NCI-H1417 treated with DMSO at 0.1 percent for 48 hours (cell line): ENCODE measurements around the gene GADL1.

Source experiments
- DNase-seq: peaks from one replicate; lab custom pipeline; 2025; lab: John Stamatoyannopoulos, UW

GADL1 gene

DNA sequence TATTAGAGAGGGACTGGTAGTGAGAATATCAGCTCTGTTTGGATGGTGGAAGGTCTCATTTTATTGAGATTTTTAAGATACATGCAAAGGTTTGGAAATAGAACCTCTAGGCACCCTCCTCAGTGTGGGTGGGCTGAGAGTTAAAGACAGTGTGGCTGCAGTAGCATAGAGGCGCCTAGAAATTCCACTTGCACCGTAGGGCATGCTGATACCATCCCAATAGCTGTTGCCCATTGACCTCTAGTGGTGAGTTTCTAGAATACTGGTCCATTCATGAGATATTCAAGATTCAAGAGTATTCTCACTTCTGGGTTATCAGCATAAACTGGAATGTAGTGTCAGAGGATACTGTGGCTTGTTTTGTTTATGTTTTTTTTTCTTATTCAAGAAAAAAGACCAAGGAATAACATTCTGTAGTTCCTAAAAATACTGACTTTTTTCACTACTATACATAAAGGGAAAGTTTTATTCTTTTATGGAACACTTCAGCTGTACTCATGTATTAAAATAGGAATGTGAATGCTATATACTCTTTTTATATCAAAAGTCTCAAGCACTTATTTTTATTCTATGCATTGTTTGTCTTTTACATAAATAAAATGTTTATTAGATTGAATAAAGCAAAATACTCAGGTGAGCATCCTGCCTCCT is 200.9 kb downstream of the GADL1 start:
- no peak for DNase-seq

DNA sequence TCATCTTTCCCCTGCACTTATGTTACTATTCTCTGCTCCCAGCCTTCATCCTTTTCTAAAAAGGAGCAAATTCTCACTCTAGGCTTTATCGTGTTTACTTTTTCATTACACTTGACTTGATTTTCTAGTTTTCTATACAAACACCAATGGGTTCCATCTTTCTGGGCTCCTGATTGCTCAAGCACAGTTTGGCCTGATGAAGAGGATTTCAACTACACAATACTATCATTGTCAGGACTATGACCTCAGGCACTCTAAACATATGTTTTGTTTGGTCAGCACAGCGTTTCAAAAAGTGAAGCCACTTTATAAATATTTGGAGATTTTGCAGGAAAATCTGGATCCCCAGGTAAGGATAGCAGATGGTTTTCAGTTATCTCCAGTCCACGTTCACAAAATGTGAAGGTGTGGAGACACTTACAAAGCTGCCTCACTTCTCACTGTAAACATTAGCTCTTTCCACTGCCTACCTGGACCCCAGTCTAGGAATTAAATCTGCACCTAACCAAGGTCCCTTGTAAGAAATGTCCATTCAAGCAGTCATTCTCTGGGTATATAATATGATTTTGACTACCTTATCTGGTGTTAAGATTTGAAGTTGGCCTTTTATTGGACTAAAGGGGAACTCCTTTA is 201.8 kb downstream of the GADL1 start:
- no peak for DNase-seq

DNA sequence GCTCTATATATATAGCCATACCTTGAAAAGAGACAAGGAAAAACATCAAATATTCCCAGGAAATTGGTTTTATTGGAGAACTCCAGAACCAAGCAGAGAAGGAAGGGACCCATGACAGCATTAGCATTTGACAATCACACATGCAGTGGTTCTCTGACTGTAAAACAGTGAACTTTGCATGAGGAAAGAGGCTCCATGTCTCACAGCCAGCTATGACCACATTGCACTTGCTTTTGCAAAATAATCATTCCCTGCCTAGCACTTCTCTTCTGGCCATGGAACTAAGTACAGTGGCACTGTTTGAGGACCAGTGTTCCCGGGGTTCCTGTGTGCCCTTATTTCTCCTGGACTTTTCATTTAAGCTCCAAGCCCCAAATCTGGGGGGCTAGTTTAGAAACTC is 202.5 kb downstream of the GADL1 start:
- DNase-seq = no peak

DNA sequence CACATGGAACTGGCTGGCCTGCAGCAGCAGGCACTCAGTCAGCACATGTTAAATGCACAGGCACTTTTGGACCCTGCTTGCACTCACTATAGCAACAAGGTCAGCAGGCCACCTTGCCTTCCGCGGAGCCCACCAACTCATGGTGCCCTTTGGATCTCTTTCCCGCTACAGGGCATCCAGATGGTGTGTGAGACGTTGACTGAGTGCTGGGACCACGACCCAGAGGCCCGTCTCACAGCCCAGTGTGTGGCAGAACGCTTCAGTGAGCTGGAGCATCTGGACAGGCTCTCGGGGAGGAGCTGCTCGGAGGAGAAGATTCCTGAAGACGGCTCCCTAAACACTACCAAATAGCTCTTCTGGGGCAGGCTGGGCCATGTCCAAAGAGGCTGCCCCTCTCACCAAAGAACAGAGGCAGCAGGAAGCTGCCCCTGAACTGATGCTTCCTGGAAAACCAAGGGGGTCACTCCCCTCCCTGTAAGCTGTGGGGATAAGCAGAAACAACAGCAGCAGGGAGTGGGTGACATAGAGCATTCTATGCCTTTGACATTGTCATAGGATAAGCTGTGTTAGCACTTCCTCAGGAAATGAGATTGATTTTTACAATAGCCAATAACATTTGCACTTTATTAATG is 203.1 kb downstream of the GADL1 start:
- no peak for DNase-seq

DNA sequence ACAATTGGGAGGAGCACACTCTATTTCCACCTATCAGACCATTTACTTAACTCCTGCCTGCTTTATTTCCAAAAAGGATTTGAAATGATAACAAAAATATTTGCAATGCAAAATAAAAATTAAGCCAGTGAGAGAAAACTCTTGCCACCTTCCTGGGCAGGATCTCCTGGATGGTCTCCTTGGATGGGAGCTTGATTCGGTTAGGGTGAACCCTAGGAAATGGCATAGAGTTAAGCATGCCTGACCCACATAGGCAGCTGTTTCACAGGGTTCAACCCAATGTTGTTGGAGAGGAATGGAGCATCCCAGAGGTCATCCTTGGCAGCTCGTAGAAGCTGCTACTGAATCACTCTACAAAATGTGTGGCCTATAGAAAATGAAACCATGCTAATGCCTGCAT is 204.3 kb downstream of the GADL1 start:
- DNase-seq = no peak

DNA sequence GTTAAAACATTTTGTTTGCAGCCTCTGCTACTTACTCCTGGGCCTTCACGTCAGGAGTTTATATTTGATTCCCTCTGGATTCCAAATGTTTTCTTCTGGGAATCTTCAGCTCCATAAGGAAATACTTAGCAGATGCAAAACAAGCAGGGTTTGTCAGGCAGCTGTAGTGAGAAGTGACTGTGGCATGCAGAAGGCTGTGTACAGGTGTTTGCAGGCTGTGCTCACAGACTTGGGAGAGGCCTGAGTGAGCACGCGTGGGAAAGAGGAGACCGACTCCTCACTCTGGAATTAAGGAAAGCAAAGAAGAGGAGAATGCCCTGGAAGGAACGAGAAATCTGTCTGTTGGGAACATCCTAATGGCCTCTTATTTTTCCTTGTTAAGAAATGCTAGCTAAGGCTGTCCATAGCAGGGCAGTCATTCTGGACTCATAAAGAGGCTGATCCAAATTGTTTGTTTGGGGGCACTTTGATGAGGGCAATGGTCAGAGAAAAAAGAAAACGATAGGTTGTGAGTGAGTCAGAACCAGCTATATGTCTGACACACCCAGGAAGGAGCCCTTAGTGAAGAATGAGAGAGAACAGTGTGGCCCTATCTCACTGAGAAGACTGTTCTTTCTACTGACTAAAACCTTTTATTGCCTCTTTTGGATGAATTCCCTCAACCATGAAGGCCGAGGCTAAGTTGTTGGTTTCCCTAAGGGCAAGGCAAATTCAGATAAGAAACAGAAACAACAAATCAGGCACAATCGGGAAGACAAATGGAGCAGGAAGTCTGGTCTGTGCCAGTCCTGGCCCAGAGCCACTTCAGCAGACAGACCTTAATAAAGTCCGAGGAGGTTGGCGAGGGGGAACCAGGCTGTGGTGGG is 205.5 kb downstream of the GADL1 start:
- DNase-seq = no peak

DNA sequence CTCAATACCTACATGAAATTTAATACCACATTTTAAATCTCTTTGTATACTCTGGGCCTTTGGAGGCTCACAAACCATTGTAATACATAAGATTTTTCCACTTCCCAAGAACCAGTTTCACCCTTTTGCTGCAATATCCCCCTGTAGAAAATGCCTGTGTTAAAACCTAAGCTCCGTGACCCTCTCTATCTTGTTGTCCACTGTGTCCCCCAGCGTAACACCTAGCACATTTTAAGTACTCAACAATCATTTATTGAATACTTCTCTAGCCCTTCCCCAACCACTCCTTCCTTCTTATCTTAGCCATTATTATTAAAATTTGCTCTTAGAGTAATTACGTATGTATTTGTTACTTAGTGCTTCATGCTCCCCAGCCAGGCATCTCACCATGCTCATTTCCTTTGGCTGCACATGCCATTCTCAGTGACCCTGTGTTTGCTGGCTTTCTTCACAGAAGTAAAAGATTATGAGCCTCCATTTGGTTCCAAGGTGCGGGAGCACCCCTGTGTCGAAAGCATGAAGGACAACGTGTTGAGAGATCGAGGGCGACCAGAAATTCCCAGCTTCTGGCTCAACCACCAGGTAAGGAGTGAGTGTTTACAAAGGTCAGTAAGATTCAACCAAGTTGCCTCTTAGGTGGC is 206.4 kb downstream of the GADL1 start:
- no peak for DNase-seq

DNA sequence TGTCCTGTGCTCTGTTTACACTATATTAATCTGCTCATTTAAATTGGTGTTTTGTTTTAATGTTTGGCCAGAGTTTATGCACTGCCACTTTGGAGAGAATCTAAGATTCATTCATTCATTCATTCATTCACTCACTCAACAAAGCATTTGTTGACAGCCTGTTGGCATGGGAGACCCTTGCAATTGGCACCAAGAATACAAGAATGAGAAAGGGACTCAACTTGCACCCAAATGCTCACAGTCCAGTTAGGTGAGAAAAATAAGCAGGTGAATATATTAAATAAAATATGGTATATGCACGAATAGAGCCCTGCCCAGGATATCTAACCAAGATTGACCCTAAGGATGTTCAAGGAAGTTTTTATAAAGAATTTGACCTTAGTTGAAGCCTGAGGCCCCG is 207.7 kb downstream of the GADL1 start:
- no peak for DNase-seq

DNA sequence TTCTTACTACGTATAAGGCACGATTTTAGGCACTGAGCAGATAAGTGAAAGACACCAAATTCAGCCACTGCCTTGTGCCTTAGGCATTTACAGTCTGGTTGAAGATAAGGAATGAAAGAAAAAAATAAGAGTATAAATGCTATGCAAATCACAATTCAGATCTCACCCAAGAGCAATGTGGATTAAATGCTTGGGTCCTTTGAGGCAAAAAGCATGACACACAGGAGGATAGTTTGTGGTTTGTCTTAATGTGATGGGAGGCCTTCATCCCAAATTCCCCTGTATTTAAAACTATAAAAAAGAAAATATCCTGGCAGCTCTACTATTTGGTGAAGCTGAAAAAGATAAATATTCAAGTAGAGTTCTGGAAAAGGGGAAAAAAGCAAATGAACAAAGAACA is 208.3 kb downstream of the GADL1 start:
- DNase-seq = no peak

DNA sequence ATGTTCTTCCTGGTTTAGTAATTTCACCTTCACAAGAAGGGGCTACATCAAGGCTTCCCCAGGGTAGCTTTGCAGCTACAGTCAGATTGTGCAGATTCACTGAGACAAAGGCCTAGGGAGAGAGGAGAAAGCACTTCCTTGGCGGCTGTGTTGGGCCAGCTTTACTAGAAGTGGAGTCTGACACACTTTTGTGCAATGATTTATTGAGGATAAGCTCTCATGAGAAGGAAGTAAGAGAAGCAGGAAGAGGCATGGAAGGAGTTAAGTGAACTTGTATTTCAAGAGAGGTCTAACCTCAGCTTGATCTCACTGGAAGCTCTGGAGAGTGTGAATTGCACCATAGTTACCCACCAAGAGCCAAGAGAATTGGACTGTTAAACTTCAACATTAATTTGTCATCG is 209.2 kb downstream of the GADL1 start:
- no peak for DNase-seq

DNA sequence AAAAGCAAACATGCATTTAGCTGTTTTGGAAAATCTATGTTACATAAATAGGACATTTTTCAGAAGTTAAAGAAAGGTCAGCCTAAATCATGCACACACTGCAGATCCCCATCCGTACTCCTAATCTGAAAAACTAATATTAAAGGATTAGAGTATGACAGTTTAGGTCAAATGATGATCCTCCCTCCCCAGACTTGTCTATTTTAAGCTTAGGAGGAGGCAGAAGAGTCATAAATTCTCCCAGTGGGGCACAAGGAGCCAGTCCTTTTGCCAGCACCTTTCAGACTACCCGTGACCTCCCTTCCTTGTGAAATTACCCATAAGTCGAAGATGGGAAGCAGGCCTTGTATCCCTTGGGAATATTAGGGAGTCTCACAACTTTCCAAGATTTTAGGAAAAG is 210.1 kb downstream of the GADL1 start:
- no peak for DNase-seq

DNA sequence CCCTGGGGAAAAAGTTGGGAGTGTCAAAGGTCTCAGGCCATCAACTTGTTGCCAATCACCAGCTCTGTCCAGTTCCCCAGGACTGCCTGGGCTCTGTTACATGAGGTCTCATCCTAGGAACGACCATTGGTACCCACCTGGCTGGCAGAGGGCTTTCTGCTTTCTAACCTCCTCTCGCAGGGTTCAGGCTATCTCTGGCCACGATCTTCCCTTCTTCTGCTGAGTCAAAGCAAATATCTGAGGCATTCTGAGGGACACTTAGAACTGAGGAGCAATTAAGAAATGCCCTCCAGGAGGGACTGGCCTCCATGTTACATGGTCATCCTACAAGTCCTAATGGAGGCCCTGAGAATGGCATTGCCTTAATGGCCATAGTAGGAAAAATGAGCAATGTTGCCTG is 210.7 kb downstream of the GADL1 start:
- DNase-seq = no peak

DNA sequence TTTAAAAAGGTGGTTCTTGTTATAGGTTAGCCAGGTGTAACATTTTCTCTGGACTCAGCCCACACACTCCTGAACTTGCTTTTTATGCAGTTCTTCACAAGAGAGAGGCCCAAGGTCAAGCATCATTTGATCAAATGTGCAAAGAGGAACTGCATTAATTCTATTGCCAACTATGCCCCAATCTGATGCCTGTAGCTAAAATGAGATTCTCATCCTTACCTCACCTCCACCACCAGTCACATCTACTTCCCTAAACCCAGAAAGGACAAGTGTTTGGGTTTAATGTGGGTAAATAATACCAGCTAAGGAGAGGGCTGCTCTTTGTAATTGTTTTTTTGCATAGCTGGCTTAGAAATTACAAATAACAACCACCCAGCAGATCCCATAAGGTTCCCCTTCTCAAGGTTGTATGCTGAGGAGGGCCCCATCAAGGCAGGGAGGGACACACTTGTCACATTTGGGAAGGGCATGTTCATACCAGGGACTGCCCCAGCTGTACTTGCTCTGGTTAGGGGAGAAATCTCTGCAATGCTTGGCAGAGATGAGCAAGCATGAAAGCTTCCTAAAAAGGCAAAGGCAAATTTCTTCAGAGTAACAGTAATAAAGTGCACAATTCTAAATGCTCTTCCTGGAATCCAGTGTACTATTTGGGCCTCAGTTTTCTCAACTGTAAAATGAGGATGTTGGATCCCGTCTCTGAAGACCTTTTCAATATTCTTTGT is 211.9 kb downstream of the GADL1 start:
- DNase-seq = no peak

DNA sequence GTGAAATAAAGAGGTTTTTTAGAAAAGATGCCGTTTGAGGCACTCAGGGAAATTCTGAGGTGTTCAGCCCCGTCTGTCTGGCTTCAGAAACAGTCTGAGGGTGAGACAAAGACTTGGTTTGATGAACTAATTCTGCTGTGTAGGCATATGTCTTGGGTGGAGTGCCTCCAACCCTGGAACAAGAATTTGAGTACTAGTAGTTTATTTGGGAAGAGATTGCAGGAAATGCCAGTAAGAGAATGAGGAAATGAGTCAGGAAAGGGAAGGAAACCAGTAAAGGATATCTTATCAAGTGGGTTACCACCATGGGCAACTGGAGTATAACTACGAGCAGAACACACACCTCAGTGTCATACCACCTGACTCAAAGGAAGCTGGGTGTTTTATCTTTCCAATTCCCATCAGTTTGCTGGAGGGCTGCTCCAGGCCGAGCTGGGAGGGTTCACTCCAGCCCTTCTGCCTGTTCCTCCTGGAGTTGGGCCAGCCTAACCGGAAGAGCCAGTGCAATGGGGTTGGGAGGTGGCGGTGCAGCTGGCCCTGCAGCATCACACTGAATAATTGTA is 212.7 kb downstream of the GADL1 start:
- no peak for DNase-seq

DNA sequence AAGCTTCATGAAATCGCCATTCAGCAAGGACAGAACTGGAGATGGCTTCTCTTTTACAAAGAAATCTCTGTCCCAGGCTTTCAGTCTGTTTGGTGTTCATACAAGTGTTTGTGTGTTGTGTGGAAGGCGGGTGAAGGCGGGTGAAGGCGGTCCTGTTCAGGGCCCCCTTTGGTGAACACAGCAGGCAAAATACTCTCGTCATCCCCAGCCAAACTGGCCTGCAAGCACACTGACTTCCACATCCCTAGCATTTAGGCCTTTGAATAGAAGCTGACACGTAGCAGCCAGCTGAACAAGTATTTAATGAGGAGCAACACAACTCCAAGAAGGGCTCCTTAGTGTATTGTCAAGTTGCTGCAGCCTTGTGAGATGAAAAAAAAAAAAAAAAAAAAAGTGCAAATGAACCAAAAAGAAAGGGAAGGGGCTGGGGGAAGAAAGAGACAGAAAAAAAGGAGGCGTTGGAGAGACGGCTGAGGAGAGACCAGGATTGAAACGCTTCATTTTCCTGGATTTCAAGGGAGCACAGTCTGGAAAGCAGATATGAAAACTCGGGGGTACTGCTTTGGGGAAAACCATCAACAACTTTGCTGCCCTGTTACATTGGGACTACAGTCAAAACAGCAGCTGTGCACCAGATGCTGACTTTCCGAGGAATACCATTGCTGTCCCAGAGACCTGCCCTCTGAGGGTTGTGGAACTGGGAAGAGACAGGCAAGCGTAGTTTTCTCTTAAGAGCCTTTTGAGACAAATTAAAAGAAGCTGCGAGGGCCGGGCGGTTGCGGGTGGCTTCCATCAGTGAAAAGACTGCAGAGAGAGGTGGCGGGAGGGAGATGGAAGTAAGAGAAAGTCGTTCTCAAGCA is 213.4 kb downstream of the GADL1 start:
- no peak for DNase-seq

DNA sequence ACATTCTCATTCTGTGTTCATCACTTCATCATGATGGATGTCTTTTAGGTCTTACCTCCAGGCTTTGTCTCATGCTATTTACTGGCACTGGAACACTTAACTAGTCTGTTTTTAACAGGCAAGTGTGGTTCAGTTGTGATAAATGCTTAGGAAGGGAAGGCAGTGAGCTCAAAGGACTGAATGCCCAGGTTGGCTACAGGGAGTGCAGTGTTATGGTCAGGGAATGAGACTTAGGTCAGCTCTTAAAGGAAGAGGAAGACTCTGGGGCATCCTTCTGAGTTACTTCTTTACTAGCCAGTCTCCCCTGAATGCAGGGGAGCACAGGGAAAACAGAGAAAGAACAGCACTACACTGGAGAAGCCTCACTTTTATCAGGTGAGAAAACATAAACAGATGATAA is 215.4 kb downstream of the GADL1 start:
- no peak for DNase-seq

DNA sequence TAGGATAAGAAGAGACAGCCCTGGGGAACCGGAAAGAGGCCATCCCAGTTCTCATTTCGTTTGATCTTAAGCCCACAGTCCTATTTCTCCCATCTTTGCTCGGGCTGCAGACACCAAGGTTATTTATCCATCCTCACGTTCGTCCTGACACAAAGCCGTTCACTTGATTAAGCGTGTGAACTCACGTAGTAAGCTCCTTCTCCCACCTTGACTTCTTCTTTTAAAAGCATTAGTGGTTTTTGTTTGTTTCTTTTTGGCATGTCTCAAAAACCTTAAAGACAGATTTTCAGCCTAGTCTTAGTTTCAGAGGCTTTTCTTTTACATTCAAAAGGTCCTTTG is 217.1 kb downstream of the GADL1 start:
- DNase-seq = no peak

DNA sequence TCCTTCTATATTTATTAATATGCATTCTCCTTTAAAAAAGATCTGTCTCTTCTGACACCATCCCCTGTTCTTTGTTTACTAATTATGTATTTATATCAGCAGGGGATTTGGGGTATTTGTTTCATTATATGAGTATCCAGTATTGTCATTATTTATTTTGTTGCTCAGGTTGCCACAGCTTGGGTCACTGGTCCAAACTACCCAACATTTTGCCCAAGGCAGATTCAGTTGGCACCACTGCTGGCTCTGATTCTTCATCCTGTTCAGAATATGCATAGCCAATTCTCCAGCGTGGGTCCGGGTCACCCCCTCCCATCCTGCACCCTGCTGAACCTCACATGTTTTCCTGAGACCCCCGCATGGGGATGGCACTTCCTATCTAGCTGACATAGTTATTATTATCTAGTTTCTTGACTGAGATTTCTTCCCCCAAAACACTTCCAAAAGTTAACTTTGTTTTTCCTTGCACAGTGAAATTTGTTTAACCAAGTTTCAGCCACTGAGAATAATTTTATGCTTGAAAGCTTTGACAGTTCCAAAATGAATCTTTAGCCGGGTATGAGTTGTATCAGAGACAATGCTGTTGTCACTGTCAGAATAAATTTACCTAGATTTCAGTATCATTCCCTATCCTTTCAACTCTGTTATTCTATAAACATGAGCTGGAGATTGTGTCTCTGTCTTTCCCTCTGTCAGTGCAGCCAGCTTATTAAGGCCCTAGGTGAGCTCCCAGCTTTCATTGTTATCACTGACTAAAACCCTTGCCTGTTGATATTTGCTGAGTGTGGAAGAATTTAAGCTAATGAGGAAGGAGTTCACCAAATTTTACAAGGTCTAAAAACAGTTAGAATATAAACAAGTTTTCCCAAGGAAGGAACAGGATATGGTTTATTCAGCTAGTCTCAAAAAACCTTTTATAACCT is 217.8 kb downstream of the GADL1 start:
- no peak for DNase-seq
